Neural cell (in vitro differentiated cells): Measurements from ENCODE around the gene TLCD3A. TPM values are rescaled to one million over a fixed set of nuclear protein-coding genes. Genes with fewer than 3 reads are reported as not detected.
"Not testable (repeated sequence)": the region's sequence is repeated elsewhere in the genome, so short reads cannot be mapped to it uniquely, and the experiment has no call there.

ENCODE experiments used
- H2AFZ ChIP-seq: fragments of 200-600, 300-800 bp; sonication (generic), shearing (Covaris generic); 2 replicates; pipeline ENCODE4 v1.6.0; 2014; ENCODE audit warnings: low read depth, mild to moderate bottlenecking, antibody characterized with exemption, low read length, moderate library complexity
- H3F3A ChIP-seq: fragments of 200-600 bp; shearing (Covaris generic); 2 replicates; pipeline ENCODE4 v1.6.1; 2016; ENCODE audit warnings: mild to moderate bottlenecking, moderate library complexity, mixed read lengths, antibody characterized with exemption, low read length; ENCODE audit not compliant: insufficient read depth, poor library complexity, severe bottlenecking
- H3K27ac ChIP-seq: fragments of 200-600, 300-800 bp; sonication (generic), shearing (Covaris generic); 2 replicates; pipeline ENCODE4 v1.5.1; 2014; ENCODE audit warnings: mild to moderate bottlenecking, low read length, moderate library complexity
- H3K27me3 ChIP-seq: fragments of 300-800, 200-600 bp; sonication (generic), shearing (Covaris generic); 2 replicates; pipeline ENCODE4 v1.6.0; 2014; ENCODE audit warnings: mild to moderate bottlenecking, low read depth, low read length, moderate library complexity; ENCODE audit not compliant: insufficient read depth
- H3K36me3 ChIP-seq: fragments of 300-800, 200-600 bp; sonication (generic), shearing (Covaris generic); 2 replicates; pipeline ENCODE4 v1.5.1; 2014; ENCODE audit warnings: mild to moderate bottlenecking, antibody characterized with exemption, low read length, moderate library complexity; ENCODE audit not compliant: insufficient read depth
- H3K4me2 ChIP-seq: fragments of 300-800, 200-600 bp; sonication (generic), shearing (Covaris generic); 2 replicates; pipeline ENCODE4 v1.6.0; 2014; ENCODE audit warnings: mild to moderate bottlenecking, low read length
- H3K4me3 ChIP-seq: fragments of 300-800, 200-600 bp; sonication (generic), shearing (Covaris generic); 2 replicates; pipeline ENCODE4 v1.5.1; 2014; ENCODE audit warnings: mild to moderate bottlenecking, low read length, moderate library complexity
- H3K79me2 ChIP-seq: fragments of 200-600 bp; shearing (Covaris generic); replicated peaks from 2 replicates; pipeline ENCODE4 v1.6.0; 2014; ENCODE audit warnings: mild to moderate bottlenecking, low read length, moderate library complexity; ENCODE audit not compliant: insufficient read depth
- H3K9ac ChIP-seq: fragments of 300-800, 200-600 bp; sonication (generic), shearing (Covaris generic); 2 replicates; pipeline ENCODE4 v1.6.1; 2016; ENCODE audit warnings: mild to moderate bottlenecking, low read length, mixed read lengths
- H3K9me2 ChIP-seq: fragments of 200-600 bp; shearing (Covaris generic); 2 replicates; pipeline ENCODE4 v1.6.1; 2016; ENCODE audit warnings: mild to moderate bottlenecking, low read length, mixed read lengths; ENCODE audit not compliant: insufficient read depth
- H3K9me3 ChIP-seq: fragments of 200-600, 300-800 bp; sonication (generic), shearing (Covaris generic); 2 replicates; pipeline ENCODE4 v1.6.1; 2016; ENCODE audit warnings: mild to moderate bottlenecking, mixed run types, low read length, moderate library complexity, mixed read lengths
- H4K20me1 ChIP-seq: fragments of 200-600 bp; shearing (Covaris generic); 2 replicates; pipeline ENCODE4 v1.6.1; 2016; ENCODE audit warnings: mild to moderate bottlenecking, mixed run types; ENCODE audit not compliant: insufficient read depth
- EP300 ChIP-seq: fragments of 450-650 bp; conservative IDR thresholded peaks from 2 replicates; pipeline ENCODE4 v1.6.1; 2014; ENCODE audit warnings: antibody characterized with exemption, mild to moderate bottlenecking, moderate library complexity; ENCODE audit not compliant: poor library complexity, severe bottlenecking
- EZH2 ChIP-seq: fragments of 200-600, 300-800 bp; shearing (Covaris generic), sonication (generic); IDR thresholded peaks from 2 replicates; pipeline ENCODE4 v1.6.1; 2014; ENCODE audit warnings: antibody characterized with exemption, low read length, borderline replicate concordance, mild to moderate bottlenecking; ENCODE audit not compliant: insufficient read depth, poor library complexity, severe bottlenecking
- MXI1 ChIP-seq: fragments of 450-650 bp; conservative IDR thresholded peaks from 2 replicates; pipeline ENCODE4 v1.6.1; 2014; ENCODE audit warnings: antibody characterized with exemption, mild to moderate bottlenecking; ENCODE audit not compliant: poor library complexity, severe bottlenecking
- POLR2AphosphoS5 ChIP-seq: IDR thresholded peaks from 2 replicates; pipeline ENCODE4 v1.6.1; 2012
- RAD21 ChIP-seq: fragments of 450-650 bp; conservative IDR thresholded peaks from 2 replicates; pipeline ENCODE4 v1.6.1; 2014; ENCODE audit warnings: antibody characterized with exemption, mild to moderate bottlenecking, moderate library complexity
- REST ChIP-seq: IDR thresholded peaks from 2 replicates; pipeline ENCODE4 v1.6.1; 2012; ENCODE audit warnings: borderline replicate concordance
- SMC3 ChIP-seq: fragments of 450-650 bp; conservative IDR thresholded peaks from 2 replicates; pipeline ENCODE4 v1.6.1; 2014; ENCODE audit warnings: antibody characterized with exemption, mild to moderate bottlenecking, moderate library complexity; ENCODE audit not compliant: poor library complexity
- TAF1 ChIP-seq: IDR thresholded peaks from 2 replicates; pipeline ENCODE4 v1.6.1; 2012; ENCODE audit warnings: low read depth
- polyA plus RNA-seq: library from polyadenylated mRNA; depleted of rRNA; stranded (reverse); fragments of >200 nt; gene quantifications from 2 replicates; pipeline ENCODE4 v1.2.3, GENCODE V29; 2014
- TF ChIP-seq, protein P1 (sequence below): fragments of 450-650 bp; IDR thresholded peaks from 2 replicates; pipeline ENCODE4 v1.5.1; 2014; ENCODE audit warnings: antibody characterized with exemption, mild to moderate bottlenecking, moderate library complexity; ENCODE audit not compliant: poor library complexity, severe bottlenecking

TLCD3A gene
- polyA plus RNA-seq, 1 donor from 2014 or later = 17.0 TPM

GRCh38 chr17:696369-696768 is 36.0 kb upstream of the TLCD3A start:
- no peaks in the 10 kb centered on the region for H3K27me3 ChIP-seq
- no peaks in the 10 kb centered on the region for H3F3A ChIP-seq
- no peak overlapping the region for H3K27ac ChIP-seq
- peaks cover 12% of the 10 kb centered on the region for H3K36me3 ChIP-seq
- no peaks in the 10 kb centered on the region for H3K9me2 ChIP-seq
- no peaks in the 10 kb centered on the region for H3K9me3 ChIP-seq
- H3K9ac ChIP-seq = no peak overlapping the region
- H2AFZ ChIP-seq = no peak overlapping the region
- no peak overlapping the region for H3K4me3 ChIP-seq
- H4K20me1 ChIP-seq = no peaks in the 10 kb centered on the region
- H3K4me2 ChIP-seq = no peak overlapping the region
- no peak for TF ChIP-seq TAF1
- TF ChIP-seq POLR2AphosphoS5 = no peak
- no peak for TF ChIP-seq SMC3
- TF ChIP-seq RAD21 = no peak
- peaks cover 5% of the 10 kb centered on the region for H3K79me2 ChIP-seq

GRCh38 chr17:697682-698081 is 34.7 kb upstream of the TLCD3A start:
- H3K27ac ChIP-seq = no peak overlapping the region
- H3K27me3 ChIP-seq = no peaks in the 10 kb centered on the region
- H3K36me3 ChIP-seq = peaks cover 12% of the 10 kb centered on the region
- no peak overlapping the region for H2AFZ ChIP-seq
- no peak overlapping the region for H3K4me2 ChIP-seq
- no peak for TF ChIP-seq POLR2AphosphoS5
- TF ChIP-seq TAF1 = no peak
- no peak for TF ChIP-seq RAD21
- no peak for TF ChIP-seq EZH2
- no peak for TF ChIP-seq SMC3
- TF ChIP-seq MXI1 = no peak
- TF ChIP-seq EP300 = no peak
- TF ChIP-seq REST = no peak
- TF ChIP-seq, protein P1, sequence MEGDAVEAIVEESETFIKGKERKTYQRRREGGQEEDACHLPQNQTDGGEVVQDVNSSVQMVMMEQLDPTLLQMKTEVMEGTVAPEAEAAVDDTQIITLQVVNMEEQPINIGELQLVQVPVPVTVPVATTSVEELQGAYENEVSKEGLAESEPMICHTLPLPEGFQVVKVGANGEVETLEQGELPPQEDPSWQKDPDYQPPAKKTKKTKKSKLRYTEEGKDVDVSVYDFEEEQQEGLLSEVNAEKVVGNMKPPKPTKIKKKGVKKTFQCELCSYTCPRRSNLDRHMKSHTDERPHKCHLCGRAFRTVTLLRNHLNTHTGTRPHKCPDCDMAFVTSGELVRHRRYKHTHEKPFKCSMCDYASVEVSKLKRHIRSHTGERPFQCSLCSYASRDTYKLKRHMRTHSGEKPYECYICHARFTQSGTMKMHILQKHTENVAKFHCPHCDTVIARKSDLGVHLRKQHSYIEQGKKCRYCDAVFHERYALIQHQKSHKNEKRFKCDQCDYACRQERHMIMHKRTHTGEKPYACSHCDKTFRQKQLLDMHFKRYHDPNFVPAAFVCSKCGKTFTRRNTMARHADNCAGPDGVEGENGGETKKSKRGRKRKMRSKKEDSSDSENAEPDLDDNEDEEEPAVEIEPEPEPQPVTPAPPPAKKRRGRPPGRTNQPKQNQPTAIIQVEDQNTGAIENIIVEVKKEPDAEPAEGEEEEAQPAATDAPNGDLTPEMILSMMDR = no peak
- H3K4me3 ChIP-seq = no peak overlapping the region
- no peaks in the 10 kb centered on the region for H3F3A ChIP-seq
- no peak overlapping the region for H3K9ac ChIP-seq
- H4K20me1 ChIP-seq = no peaks in the 10 kb centered on the region
- peaks cover 5% of the 10 kb centered on the region for H3K79me2 ChIP-seq
- no peaks in the 10 kb centered on the region for H3K9me2 ChIP-seq
- no peaks in the 10 kb centered on the region for H3K9me3 ChIP-seq

GRCh38 chr17:698096-698495 is 34.3 kb upstream of the TLCD3A start:
- not testable (repeated sequence) for H4K20me1 ChIP-seq, H3F3A ChIP-seq, H3K27ac ChIP-seq, H3K4me2 ChIP-seq, H2AFZ ChIP-seq, H3K9me2 ChIP-seq, H3K79me2 ChIP-seq, H3K9ac ChIP-seq, H3K4me3 ChIP-seq, H3K9me3 ChIP-seq, H3K27me3 ChIP-seq
- H3K36me3 ChIP-seq = peaks cover 12% of the 10 kb centered on the region
